GM12874 (cell line): ENCODE measurements around the gene AKR1E2.

Source experiments
- CTCF ChIP-seq: IDR thresholded peaks from 2 replicates; pipeline ENCODE4 v1.5.1; 2011; ENCODE audit warnings: low read depth, mild to moderate bottlenecking, control low read depth, low read length, moderate library complexity; ENCODE audit not compliant: insufficient read depth

The AKR1E2 gene

DNA sequence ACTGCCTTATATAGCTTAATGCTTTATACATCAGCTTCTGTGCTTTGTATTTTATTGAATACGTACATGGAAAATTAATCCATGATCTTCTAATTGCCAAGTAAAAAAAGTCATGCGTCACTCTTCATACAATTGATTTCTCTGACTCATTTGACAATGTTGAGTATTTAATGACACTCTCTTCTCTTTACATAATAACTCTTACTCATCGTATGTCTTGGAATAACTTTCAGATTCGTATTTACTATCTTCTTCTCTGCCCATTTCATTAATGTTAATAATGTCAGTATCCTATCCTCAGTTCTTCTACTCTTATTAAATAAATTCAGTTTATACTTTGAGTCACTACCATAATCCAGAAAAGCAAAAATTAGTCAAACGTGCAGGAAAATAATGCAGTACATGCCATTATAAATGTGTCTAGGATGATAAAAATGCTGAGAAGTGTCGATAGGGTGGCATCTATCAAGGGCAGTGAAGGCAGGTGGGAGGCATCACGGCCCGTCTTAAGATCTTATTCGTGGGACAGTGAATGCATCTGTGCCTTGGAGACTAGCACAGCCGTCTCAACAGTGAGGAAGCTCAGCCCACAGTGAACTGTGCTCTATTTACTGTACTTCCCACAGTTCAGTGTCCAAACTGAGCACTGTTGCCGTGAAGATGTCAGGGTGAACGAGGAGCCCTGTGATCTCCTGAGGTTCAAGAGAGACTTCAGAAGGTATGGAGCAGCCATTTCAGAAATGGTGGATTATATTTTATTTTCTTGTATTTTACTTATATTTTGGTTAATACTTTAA is 39.8 kb upstream of the AKR1E2 start:
- no peak for TF ChIP-seq CTCF

GRCh38 chr10:4790045-4790444 is 36.0 kb upstream of the AKR1E2 start:
- no peak for TF ChIP-seq CTCF

DNA sequence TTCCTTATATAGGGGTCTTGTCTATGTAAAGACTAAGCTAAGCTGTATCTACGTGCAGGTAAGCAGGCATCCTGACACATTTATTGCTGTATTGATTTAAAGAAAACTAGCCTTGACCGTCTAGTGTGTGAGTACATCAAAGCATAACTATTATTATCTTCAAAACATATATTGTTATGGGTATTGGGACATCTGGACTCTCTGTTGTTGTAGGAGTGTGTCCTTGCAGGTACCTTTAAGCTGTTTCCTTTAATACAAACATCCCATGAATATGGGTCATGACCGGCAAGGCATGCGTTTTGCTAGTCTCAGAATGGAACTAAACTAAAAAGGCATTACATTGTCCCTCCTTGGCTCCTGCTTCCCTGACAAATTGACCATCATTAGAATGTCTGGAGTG is 35.1 kb upstream of the AKR1E2 start:
- no peak for TF ChIP-seq CTCF

DNA sequence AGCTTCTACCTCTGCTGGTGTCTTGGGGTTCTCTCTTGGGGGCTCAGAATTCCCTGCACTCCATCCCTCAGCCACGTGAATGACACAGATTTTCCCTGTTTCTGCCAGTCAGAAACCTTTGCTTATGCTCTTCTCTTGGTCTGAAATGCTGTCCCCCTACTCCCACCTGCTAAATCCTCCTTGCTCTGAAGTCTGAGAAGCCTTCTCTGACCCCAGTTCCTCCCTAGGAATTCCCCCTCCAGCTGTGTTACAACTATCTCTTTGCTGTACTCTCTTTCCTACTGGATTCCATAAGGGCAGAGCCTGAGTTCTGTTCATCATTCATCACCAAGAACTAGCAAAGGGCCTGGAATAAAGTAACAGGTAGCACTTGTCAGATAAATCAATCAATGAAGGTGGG is 33.6 kb upstream of the AKR1E2 start:
- TF ChIP-seq CTCF: no peak

DNA sequence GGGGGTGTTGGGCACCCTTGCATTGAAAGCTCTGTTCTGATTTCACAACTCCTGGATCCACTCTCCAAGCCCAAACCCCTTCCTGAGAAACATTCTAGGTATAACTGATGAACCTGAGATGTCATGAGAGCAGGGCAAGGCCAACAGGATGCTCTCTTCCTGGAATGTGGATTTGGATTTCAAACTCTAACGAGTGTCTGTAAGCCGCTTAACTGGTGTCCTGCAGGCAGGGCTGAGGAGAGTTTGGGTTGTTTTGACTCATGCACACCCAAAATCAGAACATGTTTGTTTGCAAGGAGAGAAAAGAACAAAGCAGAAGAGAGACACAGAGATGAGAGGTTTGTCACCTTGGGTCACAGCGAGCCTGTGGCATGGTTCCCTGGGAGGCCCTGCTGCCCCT is 24.6 kb upstream of the AKR1E2 start:
- no peak for TF ChIP-seq CTCF

DNA sequence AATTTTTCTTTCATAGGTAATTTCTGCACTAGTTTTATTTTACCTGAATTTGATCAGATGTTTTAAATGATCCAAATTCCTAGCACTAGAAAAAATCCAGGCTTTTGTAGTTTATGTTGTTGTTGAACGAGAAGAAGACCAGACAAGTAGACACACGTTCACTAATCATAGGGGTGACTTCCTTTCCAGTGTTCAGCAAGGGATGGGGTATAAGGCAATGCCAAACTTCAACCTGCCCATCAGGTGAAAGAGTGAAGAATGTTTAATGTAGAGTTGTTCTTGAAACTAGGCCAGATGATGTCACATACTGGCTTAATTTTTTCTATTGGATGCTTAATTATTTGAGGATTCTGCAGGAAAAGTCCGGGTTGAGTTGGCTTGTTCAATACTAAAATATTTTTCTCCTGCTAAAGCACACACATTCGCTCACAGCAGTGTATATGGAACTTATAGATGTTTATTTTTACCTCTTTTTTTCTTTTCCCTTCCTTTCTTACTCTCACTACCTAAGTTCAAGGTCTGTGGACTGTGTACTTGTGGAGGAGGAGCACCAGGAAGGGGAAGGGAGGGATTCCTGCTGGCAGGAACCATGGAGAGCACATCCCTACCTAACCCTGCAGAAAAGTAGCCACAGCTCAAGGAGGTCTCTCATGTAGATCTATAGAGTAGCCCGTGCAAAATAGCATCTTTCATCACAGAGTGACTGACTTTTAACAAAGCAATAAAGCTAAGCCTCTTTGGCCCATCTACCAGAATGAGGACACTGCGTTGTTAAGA is 23.1 kb upstream of the AKR1E2 start:
- TF ChIP-seq CTCF: no peak

- TF ChIP-seq CTCF: no peak
Observed at GRCh38 chr10:4803822-4804221, 22.2 kb upstream of the AKR1E2 start.
